Upper lobe of left lung (tissue), 6 donors: ENCODE measurements around the gene SPATA32. TPM values are rescaled to one million over a fixed set of nuclear protein-coding genes. Genes with fewer than 3 reads are reported as not detected.

ENCODE experiments used
- ATAC-seq, 2 donors: fragments of 200-7000 bp; cut with Tn5 transposase; one replicate each; pipeline ENCODE4 v1.9.1; 2022; ENCODE audit warnings: mild to moderate bottlenecking in 2 of 2, moderate library complexity in 2 of 2; ENCODE audit not compliant: low FRiP score in 2 of 2
- DNase-seq, 2 donors: peaks; one replicate each; pipeline ENCODE4 v3.0.0-alpha.2; 2019 to 2020
- H3K27ac ChIP-seq, 4 donors: fragments of 200-600 bp; sonication (generic); one replicate each; pipeline ENCODE4 v1.5.1; 2016 to 2019
- H3K27me3 ChIP-seq, 4 donors: fragments of 200-600 bp; sonication (generic); one replicate each; pipeline ENCODE4 v1.5.1; 2017 to 2019
- H3K36me3 ChIP-seq, 4 donors: fragments of 200-600 bp; sonication (generic); one replicate each; pipeline ENCODE4 v1.5.1; 2016 to 2019
- H3K4me1 ChIP-seq, 4 donors: fragments of 200-600 bp; sonication (generic); one replicate each; pipeline ENCODE4 v1.5.1; 2018 to 2019
- H3K4me3 ChIP-seq, 4 donors: fragments of 200-600 bp; sonication (generic); one replicate each; pipeline ENCODE4 v1.5.1; 2017 to 2019; ENCODE audit warnings: mild to moderate bottlenecking in 2 of 4, moderate library complexity in 1 of 4
- H3K9me3 ChIP-seq, 4 donors: fragments of 200-600 bp; sonication (generic); one replicate each; pipeline ENCODE4 v1.5.1; 2018 to 2019
- CTCF ChIP-seq, 6 experiments: fragments of 450-650 bp in 4 of 6; fragments of 200-600 bp in 2 of 6; sonication (generic) in 2 of 6; IDR thresholded peaks; one replicate each; pipeline ENCODE4 v1.5.1; 2016 to 2019; ENCODE audit warnings: antibody characterized with exemption in 6 of 6
- EP300 ChIP-seq, 4 donors: sonication (generic); formaldehyde crosslinking; IDR thresholded peaks; one replicate each; pipeline ENCODE4 v1.5.1; 2017; ENCODE audit warnings: antibody characterized with exemption in 4 of 4, control low read depth in 2 of 4
- POLR2A ChIP-seq, 4 donors: fragments of 450-650 bp; IDR thresholded peaks; one replicate each; pipeline ENCODE4 v1.5.1; 2016 to 2017; ENCODE audit warnings: antibody characterized with exemption in 4 of 4, mild to moderate bottlenecking in 2 of 4
- POLR2AphosphoS5 ChIP-seq, 2 donors: sonication (generic); formaldehyde crosslinking; IDR thresholded peaks; one replicate each; pipeline ENCODE4 v1.5.1; 2017; ENCODE audit warnings: antibody characterized with exemption in 2 of 2
- WGBS, 2 donors: methylation state at CpG; one replicate each; pipeline ENCODE4 v1.1.5; 2017 to 2018; 5-methylcytosine and 5-hydroxymethylcytosine counted together
- total RNA-seq, 6 donors: library from RNA; depleted of rRNA in 4 of 6; stranded (reverse); fragments of >200 nt in 4 of 6; gene quantifications; one replicate each; pipeline versions ENCODE4 v1.1.0 to v1.2.1, GENCODE V29; 2016 to 2021
- donor health status: DM: no; HTN: no; CAD: no; lungs with moderate emphysema.
- donor health status: DM: no; HTN: yes; CAD: no; lungs with severe emphysema.

Gene SPATA32
- total RNA-seq, 6 donors from 2014 or later: 0.20 TPM; not detected in 5

DNA sequence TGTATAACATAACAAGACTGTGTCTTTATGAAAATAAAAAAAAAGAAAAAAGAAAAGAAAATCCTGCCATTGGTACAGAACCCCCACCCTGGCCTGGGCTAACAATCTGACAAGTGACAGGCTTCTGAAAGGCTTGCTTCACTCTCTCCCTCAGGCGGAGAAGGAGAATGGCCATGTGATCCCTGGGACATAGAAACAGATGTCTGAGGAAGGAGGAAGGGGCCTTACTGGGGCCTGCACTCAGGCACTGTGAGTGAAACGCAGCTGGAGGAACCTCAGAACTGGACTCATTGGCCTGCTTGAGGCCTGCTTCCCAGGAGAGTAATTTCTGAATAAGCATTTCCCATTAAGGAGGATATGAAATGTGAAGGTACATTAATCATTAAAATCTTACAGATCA, 37.5 kb upstream of the SPATA32 start:
- no peaks in the 10 kb centered on the region for H3K36me3 ChIP-seq
- peaks cover 64 to 82% (median 65%) of the 10 kb centered on the region in 4 donors for H3K4me1 ChIP-seq
- no peaks in the 10 kb centered on the region for H3K27me3 ChIP-seq
- 51 to 57% methylated on average over 2 of the region's 2 CpGs for WGBS, 2 donors
- DNase-seq: no peak
- H3K4me3 ChIP-seq: no peak overlapping the region
- H3K27ac ChIP-seq: peak overlapping the region; percentile 2 to 42 (median 32)
- no peaks in the 10 kb centered on the region for H3K9me3 ChIP-seq
- no peak for TF ChIP-seq EP300 (IDR thresholded peaks at IDR 0.05)
- ATAC-seq: peak in 1 of 2 donors; percentile 64

DNA sequence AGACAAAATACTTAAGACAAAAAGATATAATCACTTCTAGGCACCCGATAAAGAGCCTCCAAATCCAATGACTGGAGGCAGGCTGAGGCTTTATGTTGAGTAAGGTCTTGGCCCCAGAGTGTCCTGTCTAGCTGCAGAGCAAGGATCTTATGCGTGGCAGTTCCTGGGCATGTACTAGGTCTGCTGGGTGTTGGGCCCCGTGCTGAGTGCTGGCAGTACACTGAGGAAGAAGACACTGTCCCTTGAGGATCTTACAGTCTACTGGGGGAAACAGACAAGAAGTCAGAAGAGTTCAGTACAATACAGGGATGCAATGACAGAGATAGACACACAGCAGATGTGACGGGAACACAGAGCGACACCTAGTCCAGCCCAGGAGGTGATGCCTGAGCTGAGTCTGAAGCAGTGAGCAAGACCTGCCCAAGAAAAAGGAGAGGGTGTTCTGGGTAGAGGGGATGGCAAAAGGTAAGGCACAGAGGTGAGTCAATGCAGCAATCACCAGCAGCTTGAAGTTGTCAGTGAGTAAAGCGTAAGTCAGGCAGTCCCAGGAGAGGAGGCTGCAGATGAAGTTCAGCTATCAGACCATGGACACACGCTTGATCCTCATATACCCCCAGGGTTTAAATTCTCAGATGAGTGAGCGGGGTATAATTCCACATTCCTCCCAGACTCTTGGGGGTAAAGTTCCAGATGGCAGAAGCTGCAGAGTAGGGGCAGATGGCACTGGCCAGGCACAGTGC, 36.8 kb upstream of the SPATA32 start:
- TF ChIP-seq POLR2AphosphoS5 (IDR thresholded peaks at IDR 0.05) (no peak), CTCF (IDR thresholded peaks at IDR 0.05) (no peak), EP300 (IDR thresholded peaks at IDR 0.05) (no peak)
- H3K4me3 ChIP-seq: no peak overlapping the region
- no peaks in the 10 kb centered on the region for H3K27me3 ChIP-seq
- ATAC-seq: no peak
- H3K9me3 ChIP-seq: no peaks in the 10 kb centered on the region
- 88 to 94% methylated on average over 8 of the region's 8 CpGs for WGBS, 2 donors
- H3K36me3 ChIP-seq: no peaks in the 10 kb centered on the region
- H3K27ac ChIP-seq: peak overlapping the region; percentile 2 to 42 (median 32)
- DNase-seq: no peak
- peaks cover 70 to 88% (median 72%) of the 10 kb centered on the region in 4 donors for H3K4me1 ChIP-seq

DNA sequence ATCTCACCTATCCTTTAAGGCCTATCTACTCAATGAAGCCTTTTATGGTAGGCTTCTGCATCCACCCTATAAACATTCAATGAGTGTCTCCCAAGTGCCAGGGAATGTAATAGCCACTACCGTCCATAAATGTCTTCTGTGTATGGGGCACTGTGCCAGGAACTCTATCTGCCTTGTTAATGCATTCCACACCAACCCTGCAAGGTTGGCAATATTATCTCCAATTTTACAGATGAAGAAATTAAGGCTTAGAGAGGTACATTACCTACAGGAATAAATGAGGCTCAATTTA, 34.9 kb upstream of the SPATA32 start:
- H3K27ac ChIP-seq: peak overlapping the region in 3 of 4 donors; percentile 30 to 78 (median 33)
- TF ChIP-seq CTCF (IDR thresholded peaks at IDR 0.05) (no peak), POLR2A (IDR thresholded peaks at IDR 0.05) (no peak), POLR2AphosphoS5 (IDR thresholded peaks at IDR 0.05) (no peak), EP300 (IDR thresholded peaks at IDR 0.05) (no peak)
- H3K36me3 ChIP-seq: no peaks in the 10 kb centered on the region
- H3K27me3 ChIP-seq: no peaks in the 10 kb centered on the region
- 29 to 30% methylated on average over 1 of the region's 1 CpG for WGBS, 2 donors
- ATAC-seq (no peak), DNase-seq (no peak)
- H3K4me3 ChIP-seq: no peak overlapping the region
- H3K9me3 ChIP-seq: no peaks in the 10 kb centered on the region
- peaks cover 75 to 95% (median 81%) of the 10 kb centered on the region in 4 donors for H3K4me1 ChIP-seq

- peaks cover 81 to 99% (median 86%) of the 10 kb centered on the region in 4 donors for H3K4me1 ChIP-seq
- WGBS, 2 donors: 69 to 80% methylated on average over 7 of the region's 7 CpGs
- H3K27me3 ChIP-seq: no peaks in the 10 kb centered on the region
- H3K4me3 ChIP-seq: no peak overlapping the region
- DNase-seq: peak in 1 of 2 donors; percentile 68
- no peaks in the 10 kb centered on the region for H3K36me3 ChIP-seq
- peak in 1 of 2 donors; percentile 55 for ATAC-seq
- H3K27ac ChIP-seq: peak overlapping the region; percentile 33 to 78 (median 58)
- no peaks in the 10 kb centered on the region for H3K9me3 ChIP-seq
- TF ChIP-seq POLR2AphosphoS5 (IDR thresholded peaks at IDR 0.05): no peak
- no peak for TF ChIP-seq CTCF (IDR thresholded peaks at IDR 0.05)
These were observed 34.3 kb upstream of the SPATA32 start for GRCh38 chr17:45296003-45296832.

DNA sequence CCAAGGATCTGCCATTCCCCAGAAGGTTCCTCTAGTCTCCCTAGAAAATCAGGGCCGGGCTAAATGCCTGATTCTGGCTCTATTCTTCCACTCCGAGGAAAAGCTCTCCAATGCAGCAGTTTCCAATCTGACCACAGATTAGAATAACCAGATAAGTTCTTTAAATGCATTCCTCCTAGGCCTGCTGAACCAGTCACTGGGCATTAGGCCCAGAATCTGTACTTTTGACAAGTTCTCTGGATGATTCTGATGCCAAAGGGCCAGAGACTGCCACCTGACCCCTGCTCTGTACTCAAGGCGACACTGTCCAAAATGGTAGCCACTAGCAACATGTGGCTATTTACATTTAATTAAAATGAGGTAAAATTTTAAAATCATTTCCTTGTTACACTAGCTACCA, 32.6 kb upstream of the SPATA32 start:
- DNase-seq (peak in 1 of 2 donors; percentile 75), ATAC-seq (peak; percentile 39 to 76)
- peak overlapping the region; percentile 73 to 80 (median 76) for H3K27ac ChIP-seq
- peaks cover 0 to 12% (median 8%) of the 10 kb centered on the region in 4 donors for H3K36me3 ChIP-seq
- WGBS, 2 donors: 48 to 50% methylated on average over 3 of the region's 3 CpGs
- H3K9me3 ChIP-seq: no peaks in the 10 kb centered on the region
- peaks cover 74 to 100% (median 88%) of the 10 kb centered on the region in 4 donors for H3K4me1 ChIP-seq
- H3K4me3 ChIP-seq: no peak overlapping the region
- no peaks in the 10 kb centered on the region for H3K27me3 ChIP-seq
- TF ChIP-seq CTCF (IDR thresholded peaks at IDR 0.05) (peak in 1 of 6 experiments; percentile 9), POLR2AphosphoS5 (IDR thresholded peaks at IDR 0.05) (peak in 1 of 2 donors; percentile 14), EP300 (IDR thresholded peaks at IDR 0.05) (peak in 1 of 4 donors; percentile 27), POLR2A (IDR thresholded peaks at IDR 0.05) (no peak)
